Gastrocnemius medialis (tissue), 4 donors: ENCODE measurements around the gene ATF7IP2.

Experiments used
- POLR2A ChIP-seq, 2 donors: fragments of 450-650 bp; IDR thresholded peaks; one replicate each; pipeline ENCODE4 v1.6.1; 2017; ENCODE audit warnings: antibody characterized with exemption in 2 of 2, mild to moderate bottlenecking in 2 of 2, moderate library complexity in 2 of 2
- TF ChIP-seq, protein P1 (sequence below), 5 experiments: fragments of 450-650 bp in 3 of 5; fragments of 200-600 bp in 2 of 5; sonication (generic) in 2 of 5; IDR thresholded peaks in 4 of 5; conservative IDR thresholded peaks in 1 of 5; 1 replicate in 4 of 5; 2 replicates in 1 of 5; pipeline ENCODE4 v1.5.1; 2016 to 2019; ENCODE audit warnings: antibody characterized with exemption in 5 of 5, mild to moderate bottlenecking in 3 of 5, moderate library complexity in 3 of 5

DNA sequence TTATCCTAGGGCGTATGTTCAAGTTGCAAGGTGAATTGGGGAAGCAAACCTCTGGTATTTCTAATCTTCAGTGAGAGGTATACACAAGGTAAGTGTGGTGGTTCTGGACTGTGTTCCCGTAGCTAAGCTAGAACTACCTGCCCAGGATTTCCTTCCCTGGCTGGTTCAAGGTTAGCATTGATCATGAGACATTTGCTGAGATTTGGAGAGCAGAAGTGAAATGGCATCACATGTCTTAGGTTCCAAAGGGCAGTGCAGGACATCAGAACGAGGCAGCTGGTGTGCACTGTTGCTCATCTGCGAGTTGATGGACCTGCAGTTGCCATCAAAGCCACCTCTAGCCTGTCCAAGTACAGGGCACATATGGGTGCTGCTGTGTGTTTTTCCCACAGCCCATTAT lies 99.3 kb downstream of the ATF7IP2 start:
- TF ChIP-seq POLR2A (IDR thresholded peaks at IDR 0.05), result no peak
- TF ChIP-seq, protein P1, sequence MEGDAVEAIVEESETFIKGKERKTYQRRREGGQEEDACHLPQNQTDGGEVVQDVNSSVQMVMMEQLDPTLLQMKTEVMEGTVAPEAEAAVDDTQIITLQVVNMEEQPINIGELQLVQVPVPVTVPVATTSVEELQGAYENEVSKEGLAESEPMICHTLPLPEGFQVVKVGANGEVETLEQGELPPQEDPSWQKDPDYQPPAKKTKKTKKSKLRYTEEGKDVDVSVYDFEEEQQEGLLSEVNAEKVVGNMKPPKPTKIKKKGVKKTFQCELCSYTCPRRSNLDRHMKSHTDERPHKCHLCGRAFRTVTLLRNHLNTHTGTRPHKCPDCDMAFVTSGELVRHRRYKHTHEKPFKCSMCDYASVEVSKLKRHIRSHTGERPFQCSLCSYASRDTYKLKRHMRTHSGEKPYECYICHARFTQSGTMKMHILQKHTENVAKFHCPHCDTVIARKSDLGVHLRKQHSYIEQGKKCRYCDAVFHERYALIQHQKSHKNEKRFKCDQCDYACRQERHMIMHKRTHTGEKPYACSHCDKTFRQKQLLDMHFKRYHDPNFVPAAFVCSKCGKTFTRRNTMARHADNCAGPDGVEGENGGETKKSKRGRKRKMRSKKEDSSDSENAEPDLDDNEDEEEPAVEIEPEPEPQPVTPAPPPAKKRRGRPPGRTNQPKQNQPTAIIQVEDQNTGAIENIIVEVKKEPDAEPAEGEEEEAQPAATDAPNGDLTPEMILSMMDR (IDR thresholded peaks at IDR 0.05 in 4 of 5, conservative IDR thresholded peaks at IDR 0.05 in 1 of 5), result no peak
